A549 (cell line): ENCODE data around the gene COL15A1. TPM values are rescaled to one million over a fixed set of nuclear protein-coding genes. Genes with fewer than 3 reads are reported as not detected.

Experiments
- ATAC-seq, 2 experiments: fragments of 200-7000 bp in 1 of 2; fragments of >200 bp in 1 of 2; cut with Nextera tagmentation in 1 of 2; cut with Tn5 transposase in 1 of 2; 3 replicates each; pipeline versions ENCODE4 v1.8.0 to v1.9.1; 2018 to 2020; ENCODE audit warnings: mild to moderate bottlenecking in 1 of 2, moderate library complexity in 1 of 2
- CTCF ChIA-PET: fragments of 300-600 bp; sonication (Branson Sonifier 250); formaldehyde crosslinking; extraction: SDS; loops from one replicate; lab custom pipeline; 2021; ENCODE audit warnings: antibody characterized with exemption, inconsistent platforms; lab: Yijun Ruan, JAX
- POLR2A ChIA-PET: fragments of 350-600 bp; formaldehyde crosslinking; extraction: SDS; loops from one replicate; lab custom pipeline; 2021; ENCODE audit warnings: antibody characterized with exemption, inconsistent platforms; lab: Yijun Ruan, JAX
- DNase-seq, 2 experiments: peaks; one replicate each; pipeline versions ENCODE4 v3.0.0 to v3.0.0-alpha.2; 2011 to 2016; ENCODE audit warnings: low read depth in 1 of 2, low spot score in 1 of 2
- FAIRE-seq: peaks from 2 replicates; lab custom pipeline; 2011; peaks lifted over from hg19 to GRCh38; lab: Jason Lieb, UNC
- H3K27ac ChIP-seq, 2 experiments: fragments of >200 bp; sonication (Bioruptor Twin); formaldehyde crosslinking; 3 replicates each; pipeline ENCODE4 v1.5.1; 2016 to 2017
- H3K4me1 ChIP-seq: fragments of >200 bp; sonication (Bioruptor Twin); formaldehyde crosslinking; 3 replicates; pipeline ENCODE4 v1.6.1; 2016
- H3K4me2 ChIP-seq: fragments of >200 bp; sonication (Bioruptor Twin); formaldehyde crosslinking; 3 replicates; pipeline ENCODE4 v1.6.1; 2016
- H3K4me3 ChIP-seq: fragments of >200 bp; sonication (Bioruptor Twin); formaldehyde crosslinking; 3 replicates; pipeline ENCODE4 v1.5.1; 2016
- H3K9me3 ChIP-seq: fragments of >200 bp; sonication (Bioruptor Twin); formaldehyde crosslinking; 3 replicates; pipeline ENCODE4 v1.6.1; 2016
- CBX8 ChIP-seq: fragments of 200-600 bp; sonication (generic); IDR thresholded peaks from 2 replicates; pipeline ENCODE4 v1.6.1; 2016
- EHMT2 ChIP-seq: fragments of 200-600 bp; sonication (generic); IDR thresholded peaks from 2 replicates; pipeline ENCODE4 v1.6.1; 2016; ENCODE audit warnings: antibody characterized with exemption, low read depth, mild to moderate bottlenecking, moderate library complexity
- HOXB13 ChIP-seq: fragments of 250-450 bp; sonication (Bioruptor Pico); IDR thresholded peaks from 2 replicates; pipeline ENCODE4 v1.5.0; 2020; ENCODE audit warnings: low read depth, mild to moderate bottlenecking, moderate library complexity
- JUNB ChIP-seq: fragments of >200 bp; sonication (Bioruptor Twin); formaldehyde crosslinking; IDR thresholded peaks from 2 replicates; pipeline ENCODE4 v1.6.1; 2016
- KDM1A ChIP-seq: fragments of 200-600 bp; sonication (generic); IDR thresholded peaks from 2 replicates; pipeline ENCODE4 v1.6.1; 2016; ENCODE audit warnings: low read depth, mild to moderate bottlenecking
- KDM5A ChIP-seq: fragments of 200-600 bp; sonication (generic); IDR thresholded peaks from 2 replicates; pipeline ENCODE4 v1.6.1; 2016; ENCODE audit warnings: antibody characterized with exemption, mild to moderate bottlenecking
- MAFK ChIP-seq: fragments of 450-650 bp; IDR thresholded peaks from 2 replicates; pipeline ENCODE4 v1.6.1; 2014; ENCODE audit not compliant: partially characterized antibody
- MYC ChIP-seq: IDR thresholded peaks from 2 replicates; pipeline ENCODE4 v1.6.1; 2012; ENCODE audit warnings: mild to moderate bottlenecking, inconsistent platforms, low read length, improper control_type of control experiment, borderline replicate concordance
- POLR2AphosphoS2 ChIP-seq: conservative IDR thresholded peaks from 2 replicates; pipeline ENCODE4 v1.6.1; 2012; ENCODE audit warnings: low read length, improper control_type of control experiment, inconsistent platforms
- RARB ChIP-seq: fragments of 250-450 bp; sonication (Bioruptor Pico); IDR thresholded peaks from 2 replicates; pipeline ENCODE4 v1.8.0; 2021; ENCODE audit warnings: mild to moderate bottlenecking, moderate library complexity
- RCOR1 ChIP-seq: fragments of 150-350 bp; IDR thresholded peaks from 2 replicates; pipeline ENCODE4 v1.6.1; 2014; ENCODE audit warnings: antibody characterized with exemption, low read length, low read depth
- SREBF2 ChIP-seq: fragments of 450-650 bp; IDR thresholded peaks from 2 replicates; pipeline ENCODE4 v1.6.1; 2014; ENCODE audit warnings: mild to moderate bottlenecking, moderate library complexity
- TP53 ChIP-seq: fragments of 250-450 bp; sonication (Bioruptor Pico); IDR thresholded peaks from 2 replicates; pipeline ENCODE4 v1.5.0; 2021; ENCODE audit warnings: mild to moderate bottlenecking, moderate library complexity
- ZC3H11A ChIP-seq: fragments of 450-650 bp; IDR thresholded peaks from 2 replicates; pipeline ENCODE4 v1.6.1; 2014; ENCODE audit warnings: antibody characterized with exemption, mild to moderate bottlenecking
- WGBS: methylation state at CpG from one replicate; pipeline ENCODE4 v1.1.6; 2017; ENCODE audit errors: missing lambda C conversion rate; 5-methylcytosine and 5-hydroxymethylcytosine counted together
- polyA plus RNA-seq, 4 experiments: library from polyadenylated mRNA; depleted of rRNA in 3 of 4; stranded (reverse); fragments of >200 nt; fragmentation: RNase III in 1 of 4; extraction: RNeasy Plus Mini Kit Qiagen cat#74134 plus additional on column Dnase treatment in 1 of 4; gene quantifications; 2 replicates in 3 of 4; 3 replicates in 1 of 4; pipeline ENCODE4 v1.2.3, GENCODE V29; 2011 to 2017
- TF ChIP-seq, protein P1 (sequence below): fragments of 250-450 bp; sonication (Bioruptor Pico); IDR thresholded peaks from 2 replicates; pipeline ENCODE4 v1.5.0; 2021; ENCODE audit warnings: mild to moderate bottlenecking, moderate library complexity, borderline replicate concordance
- TF ChIP-seq, protein P2 (sequence below): IDR thresholded peaks from 2 replicates; pipeline ENCODE4 v1.6.1; 2012
- TF ChIP-seq, protein P3 (sequence below): fragments of 450-650 bp; IDR thresholded peaks from 2 replicates; pipeline ENCODE4 v1.6.1; 2014; ENCODE audit warnings: antibody characterized with exemption
- TF ChIP-seq, protein P4 (sequence below): fragments of >200 bp; sonication (Bioruptor Twin); formaldehyde crosslinking; IDR thresholded peaks from 3 replicates; pipeline ENCODE4 v1.5.1; 2016
- TF ChIP-seq, protein P5 (sequence below): fragments of 250-450 bp; sonication (Bioruptor Pico); IDR thresholded peaks from 2 replicates; pipeline ENCODE4 v1.5.0; 2020; ENCODE audit warnings: low read depth, mild to moderate bottlenecking, moderate library complexity

Gene COL15A1
- polyA plus RNA-seq, 2 of the 4 experiments (the other 2 are of a cell fraction): 0.09 to 0.12 TPM

DNA sequence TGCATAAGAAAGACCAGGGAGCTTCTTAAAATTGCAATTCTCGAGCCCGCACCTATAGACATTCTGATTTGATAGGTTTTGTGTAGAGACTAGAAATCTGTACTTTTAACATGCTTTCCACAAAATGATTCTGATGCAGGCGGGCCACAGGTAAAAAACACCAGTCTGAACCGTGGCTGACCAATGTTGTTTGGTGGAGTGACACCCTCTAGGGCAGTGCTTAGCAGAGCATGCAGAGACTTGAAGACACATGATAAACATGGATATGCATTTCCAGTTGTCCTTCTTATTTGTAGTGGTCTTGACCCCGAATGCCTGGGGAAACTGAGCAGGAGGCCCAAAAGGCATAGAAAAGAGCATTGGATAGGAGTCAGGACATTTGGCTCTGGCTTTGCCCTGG is 10.5 kb upstream of the COL15A1 start:
- 42% methylated on average over 5 of the region's 5 CpGs for WGBS
- Histone ChIP-seq H3K4me2 (no peak overlapping the region), H3K4me1 (no peaks in the 10 kb centered on the region), H3K27ac (no peak overlapping the region), H3K9me3 (no peaks in the 10 kb centered on the region), H3K4me3 (no peak overlapping the region)
- POLR2A ChIA-PET: no interaction called here
- CTCF ChIA-PET: interaction anchor here (0.6 kb wide), 1 partner anchor 578 kb away, joined by 3 read pairs; no protein-coding TSS in a partner anchor
- ATAC-seq: no peak
- no peak for TF ChIP-seq RCOR1
- TF ChIP-seq HOXB13 (CRISPR knock-in tag): no peak
- TF ChIP-seq KDM1A: no peak
- no peak for TF ChIP-seq POLR2AphosphoS2
- TF ChIP-seq SREBF2: no peak
- no peak for TF ChIP-seq EHMT2
- TF ChIP-seq JUNB: no peak
- TF ChIP-seq, protein P1, sequence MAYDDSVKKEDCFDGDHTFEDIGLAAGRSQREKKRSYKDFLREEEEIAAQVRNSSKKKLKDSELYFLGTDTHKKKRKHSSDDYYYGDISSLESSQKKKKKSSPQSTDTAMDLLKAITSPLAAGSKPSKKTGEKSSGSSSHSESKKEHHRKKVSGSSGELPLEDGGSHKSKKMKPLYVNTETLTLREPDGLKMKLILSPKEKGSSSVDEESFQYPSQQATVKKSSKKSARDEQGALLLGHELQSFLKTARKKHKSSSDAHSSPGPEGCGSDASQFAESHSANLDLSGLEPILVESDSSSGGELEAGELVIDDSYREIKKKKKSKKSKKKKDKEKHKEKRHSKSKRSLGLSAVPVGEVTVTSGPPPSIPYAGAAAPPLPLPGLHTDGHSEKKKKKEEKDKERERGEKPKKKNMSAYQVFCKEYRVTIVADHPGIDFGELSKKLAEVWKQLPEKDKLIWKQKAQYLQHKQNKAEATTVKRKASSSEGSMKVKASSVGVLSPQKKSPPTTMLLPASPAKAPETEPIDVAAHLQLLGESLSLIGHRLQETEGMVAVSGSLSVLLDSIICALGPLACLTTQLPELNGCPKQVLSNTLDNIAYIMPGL (CRISPR knock-in tag): no peak
- TF ChIP-seq, protein P2, sequence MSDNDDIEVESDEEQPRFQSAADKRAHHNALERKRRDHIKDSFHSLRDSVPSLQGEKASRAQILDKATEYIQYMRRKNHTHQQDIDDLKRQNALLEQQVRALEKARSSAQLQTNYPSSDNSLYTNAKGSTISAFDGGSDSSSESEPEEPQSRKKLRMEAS: no peak
- TF ChIP-seq, protein P3, sequence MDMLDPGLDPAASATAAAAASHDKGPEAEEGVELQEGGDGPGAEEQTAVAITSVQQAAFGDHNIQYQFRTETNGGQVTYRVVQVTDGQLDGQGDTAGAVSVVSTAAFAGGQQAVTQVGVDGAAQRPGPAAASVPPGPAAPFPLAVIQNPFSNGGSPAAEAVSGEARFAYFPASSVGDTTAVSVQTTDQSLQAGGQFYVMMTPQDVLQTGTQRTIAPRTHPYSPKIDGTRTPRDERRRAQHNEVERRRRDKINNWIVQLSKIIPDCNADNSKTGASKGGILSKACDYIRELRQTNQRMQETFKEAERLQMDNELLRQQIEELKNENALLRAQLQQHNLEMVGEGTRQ: no peak
- TF ChIP-seq ZC3H11A: no peak
- TF ChIP-seq RARB (CRISPR knock-in tag): no peak
- TF ChIP-seq, protein P4, sequence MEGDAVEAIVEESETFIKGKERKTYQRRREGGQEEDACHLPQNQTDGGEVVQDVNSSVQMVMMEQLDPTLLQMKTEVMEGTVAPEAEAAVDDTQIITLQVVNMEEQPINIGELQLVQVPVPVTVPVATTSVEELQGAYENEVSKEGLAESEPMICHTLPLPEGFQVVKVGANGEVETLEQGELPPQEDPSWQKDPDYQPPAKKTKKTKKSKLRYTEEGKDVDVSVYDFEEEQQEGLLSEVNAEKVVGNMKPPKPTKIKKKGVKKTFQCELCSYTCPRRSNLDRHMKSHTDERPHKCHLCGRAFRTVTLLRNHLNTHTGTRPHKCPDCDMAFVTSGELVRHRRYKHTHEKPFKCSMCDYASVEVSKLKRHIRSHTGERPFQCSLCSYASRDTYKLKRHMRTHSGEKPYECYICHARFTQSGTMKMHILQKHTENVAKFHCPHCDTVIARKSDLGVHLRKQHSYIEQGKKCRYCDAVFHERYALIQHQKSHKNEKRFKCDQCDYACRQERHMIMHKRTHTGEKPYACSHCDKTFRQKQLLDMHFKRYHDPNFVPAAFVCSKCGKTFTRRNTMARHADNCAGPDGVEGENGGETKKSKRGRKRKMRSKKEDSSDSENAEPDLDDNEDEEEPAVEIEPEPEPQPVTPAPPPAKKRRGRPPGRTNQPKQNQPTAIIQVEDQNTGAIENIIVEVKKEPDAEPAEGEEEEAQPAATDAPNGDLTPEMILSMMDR: no peak
- no peak for TF ChIP-seq MAFK
- TF ChIP-seq MYC: no peak
- TF ChIP-seq KDM5A: no peak
- TF ChIP-seq, all 56 proteins: peak for 0
- FAIRE-seq (no peak), DNase-seq (no peak)

DNA sequence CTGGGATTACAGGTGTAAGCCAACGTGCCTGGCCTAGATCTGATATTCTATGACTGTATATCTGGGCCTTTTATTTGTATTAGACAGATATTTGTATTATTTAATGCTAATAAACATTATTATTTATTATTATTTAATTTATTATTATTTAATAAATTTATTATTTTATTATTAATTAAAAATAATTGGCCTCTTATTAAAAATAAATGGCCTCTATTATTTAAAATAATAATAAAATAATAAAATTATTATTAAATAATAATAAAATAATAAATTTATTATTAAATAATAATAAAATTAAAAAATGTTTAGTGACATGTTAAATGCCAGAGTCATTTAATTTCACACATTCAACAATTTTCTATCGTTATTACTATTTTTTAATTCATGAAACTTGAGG is 9.8 kb upstream of the COL15A1 start:
- ChIA-PET CTCF (no interaction called here), POLR2A (no interaction called here)
- TF ChIP-seq CBX8: no peak
- DNase-seq: no peak
- ATAC-seq: no peak
- no peak for FAIRE-seq
- no peaks in the 10 kb centered on the region for H3K4me1 ChIP-seq
- WGBS: 35% methylated on average over 2 of the region's 2 CpGs
- H3K4me3 ChIP-seq: no peak overlapping the region
- no peaks in the 10 kb centered on the region for H3K9me3 ChIP-seq
- H3K4me2 ChIP-seq: no peak overlapping the region
- H3K27ac ChIP-seq: no peak overlapping the region

DNA sequence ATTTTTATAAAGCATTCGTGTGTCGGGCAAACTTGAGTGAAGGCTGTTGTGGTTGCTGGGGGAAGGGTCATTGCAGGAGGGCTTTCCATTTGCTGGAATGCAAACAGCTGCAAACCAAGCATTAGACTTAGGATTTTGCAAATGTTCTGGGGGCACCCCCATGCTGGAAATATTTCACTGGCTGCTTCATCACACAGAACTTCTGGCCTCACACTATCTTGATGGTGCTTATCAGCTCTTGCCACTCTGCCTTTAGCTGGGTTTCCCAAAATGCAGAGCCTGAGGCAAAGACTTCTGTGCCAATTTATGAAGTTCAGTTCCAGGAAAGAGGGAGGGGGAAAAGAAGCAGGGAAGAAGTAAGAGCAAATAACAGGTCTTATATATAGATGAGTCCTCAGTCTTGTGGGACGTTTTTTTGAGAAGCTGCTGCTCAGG is 8.6 kb upstream of the COL15A1 start:
- ChIA-PET CTCF (interaction anchor here (0.8 to 1.4 kb wide), 3 partner anchors 12 to 87 kb away, joined by 3 to 4 read pairs (median 3); no protein-coding TSS in a partner anchor), POLR2A (no interaction called here)
- H3K4me1 ChIP-seq: no peaks in the 10 kb centered on the region
- WGBS: 34% methylated on average over 3 of the region's 3 CpGs
- no peak for ATAC-seq
- no peak overlapping the region for H3K4me3 ChIP-seq
- no peaks in the 10 kb centered on the region for H3K9me3 ChIP-seq
- FAIRE-seq: no peak
- no peak for DNase-seq
- no peak overlapping the region for H3K4me2 ChIP-seq
- TF ChIP-seq ZC3H11A (no peak), KDM5A (no peak), TP53 (no peak), HOXB13 (CRISPR knock-in tag) (no peak), MYC (no peak), KDM1A (no peak)
- TF ChIP-seq, protein P5, sequence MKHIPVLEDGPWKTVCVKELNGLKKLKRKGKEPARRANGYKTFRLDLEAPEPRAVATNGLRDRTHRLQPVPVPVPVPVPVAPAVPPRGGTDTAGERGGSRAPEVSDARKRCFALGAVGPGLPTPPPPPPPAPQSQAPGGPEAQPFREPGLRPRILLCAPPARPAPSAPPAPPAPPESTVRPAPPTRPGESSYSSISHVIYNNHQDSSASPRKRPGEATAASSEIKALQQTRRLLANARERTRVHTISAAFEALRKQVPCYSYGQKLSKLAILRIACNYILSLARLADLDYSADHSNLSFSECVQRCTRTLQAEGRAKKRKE (CRISPR knock-in tag): no peak
- H3K27ac ChIP-seq: no peak overlapping the region
